ENCODE results near the gene EHMT1. TPM values are rescaled to one million over a fixed set of nuclear protein-coding genes. Genes with fewer than 3 reads are reported as not detected.
A peak's percentile ranks its signal among the peaks of the same experiment; 100 is the strongest.

EHMT1 gene
- polyA plus RNA-seq, 1 donor from 2014 or later, result 39.1 TPM

GRCh38 chr9:137639303-137640051 is 20.7 kb downstream of the EHMT1 start:
- no peaks in the 10 kb centered on the region for H3K9me3 Mint-ChIP-seq
- peaks cover 4% of the 10 kb centered on the region for H3K36me3 Mint-ChIP-seq
- H3K27me3 Mint-ChIP-seq, result no peaks in the 10 kb centered on the region
- peaks cover 29 to 35% (median 30%) of the 10 kb centered on the region in 3 donors for H3K4me1 Mint-ChIP-seq
- H3K27ac Mint-ChIP-seq, result peak overlapping the region; percentile 28 to 84 (median 69)
- peak overlapping the region; percentile 37 to 91 (median 58) for H3K4me3 Mint-ChIP-seq

DNA sequence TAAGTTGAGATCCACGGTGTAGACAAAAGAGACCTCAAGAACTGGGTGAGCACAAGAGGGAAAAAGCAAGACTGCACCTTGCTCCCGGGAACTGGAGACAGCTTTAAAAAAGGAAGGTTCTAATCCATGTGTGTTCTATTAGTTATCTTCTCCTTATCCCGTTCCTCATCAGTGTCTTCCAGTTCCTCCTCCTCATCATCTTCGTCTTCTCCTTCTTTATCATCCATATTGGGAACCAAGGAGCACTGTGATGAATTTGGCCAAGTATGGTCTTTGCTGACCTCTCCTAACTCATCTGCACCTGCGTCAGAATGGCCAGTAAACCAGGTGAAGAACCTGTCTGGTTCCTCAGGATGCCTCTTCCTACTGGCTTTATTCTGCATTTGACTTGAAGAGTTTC is 22.1 kb downstream of the EHMT1 start:
- peaks cover 4% of the 10 kb centered on the region for H3K36me3 Mint-ChIP-seq
- H3K9me3 Mint-ChIP-seq, result no peaks in the 10 kb centered on the region
- H3K27me3 Mint-ChIP-seq, result no peaks in the 10 kb centered on the region
- no peak overlapping the region for H3K4me3 Mint-ChIP-seq
- no peak overlapping the region for H3K27ac Mint-ChIP-seq
- H3K4me1 Mint-ChIP-seq, result peaks cover 28 to 37% (median 34%) of the 10 kb centered on the region in 3 donors

DNA sequence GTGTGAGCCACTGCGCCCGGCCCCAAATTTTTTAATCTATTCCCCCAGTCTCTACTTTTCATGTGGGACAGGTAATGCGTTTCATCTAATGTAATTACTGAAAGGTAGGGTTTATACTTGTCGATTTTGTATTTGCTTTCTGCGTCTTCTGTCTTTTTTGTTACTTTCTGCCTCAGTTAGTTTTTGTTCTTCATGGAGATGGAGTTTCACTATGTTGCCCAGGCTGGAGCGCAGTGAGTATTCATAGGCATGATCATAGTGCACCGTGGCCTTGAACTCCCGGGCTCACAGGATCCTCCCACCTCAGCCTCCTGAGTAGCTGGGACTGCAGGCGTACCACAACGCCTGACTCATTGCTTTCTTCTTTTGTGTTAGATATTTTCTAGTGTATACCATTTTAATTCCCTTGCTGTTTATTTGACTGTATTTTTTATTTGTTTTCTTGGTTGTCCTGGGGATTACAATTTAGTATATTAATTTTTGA is 23.4 kb downstream of the EHMT1 start:
- Mint-ChIP-seq H3K27me3 (no peaks in the 10 kb centered on the region), H3K27ac (peak overlapping the region in 1 of 3 donors; percentile 97), H3K9me3 (no peaks in the 10 kb centered on the region), H3K4me1 (peaks cover 27 to 35% (median 35%) of the 10 kb centered on the region in 3 donors), H3K4me3 (no peak overlapping the region), H3K36me3 (peaks cover 4% of the 10 kb centered on the region)

DNA sequence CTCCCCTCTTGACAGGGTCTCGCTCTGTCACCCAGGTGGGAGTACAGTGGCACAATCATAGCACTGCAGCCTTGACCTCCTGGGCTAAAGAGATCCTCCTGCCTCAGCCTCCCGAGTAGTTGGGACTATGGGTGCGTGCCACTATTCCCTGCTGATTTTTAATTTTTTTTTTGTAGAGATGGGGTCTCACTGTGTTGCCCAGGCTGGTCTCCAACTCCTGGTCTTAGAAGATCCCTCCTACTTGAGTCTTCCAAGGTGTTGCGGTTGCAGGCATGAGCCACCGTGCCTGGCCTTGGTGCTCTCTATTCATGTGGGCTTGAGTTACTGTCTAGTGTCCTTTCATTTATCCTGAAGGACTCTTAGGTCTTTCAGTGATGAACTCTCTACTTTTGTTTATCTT is 24.1 kb downstream of the EHMT1 start:
- Mint-ChIP-seq H3K27me3 (no peaks in the 10 kb centered on the region), H3K4me3 (no peak overlapping the region), H3K9me3 (no peaks in the 10 kb centered on the region), H3K27ac (no peak overlapping the region), H3K4me1 (peaks cover 29 to 42% (median 35%) of the 10 kb centered on the region in 3 donors), H3K36me3 (peaks cover 4% of the 10 kb centered on the region)

DNA sequence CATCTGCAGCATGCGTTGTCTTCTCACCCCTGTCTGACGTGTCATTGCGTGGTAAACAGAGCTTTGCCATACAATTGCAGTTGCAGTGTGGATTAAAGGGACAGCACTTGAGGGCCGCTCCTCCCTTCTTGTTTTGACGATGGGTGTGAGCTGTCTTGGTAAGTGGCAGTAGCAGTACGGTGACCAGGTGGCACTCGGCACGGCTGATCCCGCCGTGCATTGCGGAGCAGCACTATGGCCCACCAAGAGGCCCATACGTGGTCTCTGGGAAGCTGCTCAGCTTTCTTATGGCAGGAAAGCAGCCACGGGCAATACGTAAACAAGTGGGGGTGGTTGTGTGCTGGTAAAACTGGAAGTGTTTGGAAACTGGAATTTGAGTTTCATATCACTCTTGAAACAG is 25.1 kb downstream of the EHMT1 start:
- H3K36me3 Mint-ChIP-seq, result peaks cover 4% of the 10 kb centered on the region
- H3K27ac Mint-ChIP-seq, result peak overlapping the region in 1 of 3 donors; percentile 35
- no peak overlapping the region for H3K4me3 Mint-ChIP-seq
- no peaks in the 10 kb centered on the region for H3K27me3 Mint-ChIP-seq
- peaks cover 29 to 40% (median 33%) of the 10 kb centered on the region in 3 donors for H3K4me1 Mint-ChIP-seq
- H3K9me3 Mint-ChIP-seq, result no peaks in the 10 kb centered on the region

DNA sequence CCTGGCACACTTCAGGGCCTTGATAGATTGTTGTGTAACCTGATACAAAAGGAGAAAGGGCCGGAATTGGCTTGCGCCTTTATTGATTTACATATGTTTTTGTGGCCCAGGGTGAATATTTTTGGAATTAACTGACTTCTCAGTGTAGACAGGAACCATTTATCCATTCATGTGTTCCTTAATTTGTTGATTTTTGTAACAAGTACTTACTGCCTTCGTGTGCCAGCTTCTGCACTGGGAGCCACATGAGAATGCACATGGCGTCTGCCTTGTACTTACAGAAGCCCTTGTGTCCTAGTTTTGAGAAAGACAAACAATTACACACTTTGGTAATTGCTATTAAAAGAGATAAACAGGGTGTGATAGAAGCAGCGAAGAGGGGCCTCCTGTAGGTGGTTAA is 26.4 kb downstream of the EHMT1 start:
- Mint-ChIP-seq H3K4me1 (peaks cover 23 to 39% (median 33%) of the 10 kb centered on the region in 3 donors), H3K27me3 (no peaks in the 10 kb centered on the region), H3K36me3 (peaks cover 5% of the 10 kb centered on the region), H3K4me3 (no peak overlapping the region), H3K27ac (peak overlapping the region in 2 of 3 donors; percentile 47 to 48), H3K9me3 (no peaks in the 10 kb centered on the region)

- Mint-ChIP-seq H3K9me3 (no peaks in the 10 kb centered on the region), H3K27me3 (no peaks in the 10 kb centered on the region), H3K4me1 (peaks cover 23 to 39% (median 33%) of the 10 kb centered on the region in 3 donors), H3K36me3 (peaks cover 7% of the 10 kb centered on the region), H3K4me3 (no peak overlapping the region), H3K27ac (no peak overlapping the region)
These were observed 27.5 kb downstream of the EHMT1 start for GRCh38 chr9:137646341-137646740.

GRCh38 chr9:137647096-137647714 is 28.4 kb downstream of the EHMT1 start:
- Mint-ChIP-seq H3K4me1 (peaks cover 22 to 39% (median 29%) of the 10 kb centered on the region in 3 donors), H3K36me3 (peaks cover 6% of the 10 kb centered on the region), H3K4me3 (peak overlapping the region in 3 of 4 donors; percentile 18 to 65 (median 22)), H3K27me3 (no peaks in the 10 kb centered on the region), H3K9me3 (no peaks in the 10 kb centered on the region), H3K27ac (peak overlapping the region in 2 of 3 donors; percentile 2 to 88)

GRCh38 chr9:137648396-137648795 is 29.6 kb downstream of the EHMT1 start:
- Mint-ChIP-seq H3K4me3 (peak overlapping the region in 1 of 4 donors; percentile 27), H3K27ac (peak overlapping the region in 1 of 3 donors; percentile 88), H3K27me3 (no peaks in the 10 kb centered on the region), H3K36me3 (peaks cover 6% of the 10 kb centered on the region), H3K4me1 (peaks cover 17 to 39% (median 29%) of the 10 kb centered on the region in 3 donors), H3K9me3 (no peaks in the 10 kb centered on the region)

GRCh38 chr9:137649553-137649952 is 30.7 kb downstream of the EHMT1 start:
- Mint-ChIP-seq H3K27ac (no peak overlapping the region), H3K9me3 (no peaks in the 10 kb centered on the region), H3K4me3 (no peak overlapping the region), H3K36me3 (peaks cover 9% of the 10 kb centered on the region), H3K27me3 (no peaks in the 10 kb centered on the region), H3K4me1 (peaks cover 15 to 34% (median 24%) of the 10 kb centered on the region in 3 donors)

DNA sequence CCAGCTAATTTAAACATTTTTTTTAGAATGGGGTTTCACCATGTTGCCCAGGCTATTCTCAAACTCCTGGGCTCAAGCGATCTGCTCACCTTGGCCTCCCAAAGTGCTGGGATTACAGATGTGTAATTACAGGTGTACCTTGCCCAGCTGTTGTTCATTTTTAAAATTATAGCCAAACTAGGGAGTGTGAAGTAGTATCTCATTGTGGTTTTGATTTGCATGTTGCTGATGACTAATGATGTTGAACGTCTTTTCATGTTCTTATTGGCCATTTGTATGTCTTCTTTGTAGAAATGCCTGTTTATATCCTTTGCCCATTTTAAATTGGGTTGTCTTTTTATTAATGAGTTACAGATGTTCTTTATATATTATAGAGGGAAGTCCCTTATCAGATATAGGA is 31.5 kb downstream of the EHMT1 start:
- H3K36me3 Mint-ChIP-seq, result peaks cover 10% of the 10 kb centered on the region
- H3K4me3 Mint-ChIP-seq, result peak overlapping the region in 3 of 4 donors; percentile 38 to 55 (median 40)
- H3K4me1 Mint-ChIP-seq, result peaks cover 15 to 31% (median 24%) of the 10 kb centered on the region in 3 donors
- no peaks in the 10 kb centered on the region for H3K27me3 Mint-ChIP-seq
- no peaks in the 10 kb centered on the region for H3K9me3 Mint-ChIP-seq
- H3K27ac Mint-ChIP-seq, result peak overlapping the region in 2 of 3 donors; percentile 31 to 87

GRCh38 chr9:137650779-137651178 is 32.0 kb downstream of the EHMT1 start:
- Mint-ChIP-seq H3K36me3 (peaks cover 10% of the 10 kb centered on the region), H3K27me3 (no peaks in the 10 kb centered on the region), H3K9me3 (no peaks in the 10 kb centered on the region), H3K4me3 (peak overlapping the region in 2 of 4 donors; percentile 47 to 55), H3K27ac (peak overlapping the region in 1 of 3 donors; percentile 31), H3K4me1 (peaks cover 15 to 31% (median 24%) of the 10 kb centered on the region in 3 donors)

DNA sequence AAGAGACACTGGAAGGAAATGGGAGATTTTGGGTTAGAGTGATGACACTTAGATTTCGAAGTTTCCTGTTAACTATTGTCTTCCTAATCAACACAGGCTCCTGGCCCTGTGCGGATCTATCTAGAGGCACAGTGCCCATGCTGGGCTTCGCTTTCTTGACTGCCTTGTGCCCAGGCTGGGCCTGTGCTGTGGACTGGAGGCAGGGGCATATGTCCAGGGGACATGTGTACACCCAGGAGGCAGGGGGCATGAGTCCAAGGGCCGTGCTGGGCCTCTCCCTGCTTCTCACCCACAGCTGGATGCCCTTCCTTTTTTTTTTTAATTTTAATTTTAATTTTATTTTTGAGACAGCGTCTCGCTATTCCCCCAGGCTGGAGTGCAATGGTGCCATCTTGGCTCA is 37.6 kb downstream of the EHMT1 start:
- Mint-ChIP-seq H3K27me3 (no peaks in the 10 kb centered on the region), H3K9me3 (no peaks in the 10 kb centered on the region), H3K27ac (no peak overlapping the region), H3K36me3 (peaks cover 4% of the 10 kb centered on the region), H3K4me3 (no peak overlapping the region), H3K4me1 (peaks cover 21 to 23% (median 22%) of the 10 kb centered on the region in 3 donors)

- no peak overlapping the region for H3K27ac Mint-ChIP-seq
- H3K4me1 Mint-ChIP-seq, result peaks cover 19 to 23% (median 22%) of the 10 kb centered on the region in 3 donors
- H3K36me3 Mint-ChIP-seq, result peaks cover 3% of the 10 kb centered on the region
- no peaks in the 10 kb centered on the region for H3K9me3 Mint-ChIP-seq
- H3K4me3 Mint-ChIP-seq, result peak overlapping the region in 1 of 4 donors; percentile 19
- H3K27me3 Mint-ChIP-seq, result no peaks in the 10 kb centered on the region
These were observed 38.8 kb downstream of the EHMT1 start for GRCh38 chr9:137657606-137658005.

DNA sequence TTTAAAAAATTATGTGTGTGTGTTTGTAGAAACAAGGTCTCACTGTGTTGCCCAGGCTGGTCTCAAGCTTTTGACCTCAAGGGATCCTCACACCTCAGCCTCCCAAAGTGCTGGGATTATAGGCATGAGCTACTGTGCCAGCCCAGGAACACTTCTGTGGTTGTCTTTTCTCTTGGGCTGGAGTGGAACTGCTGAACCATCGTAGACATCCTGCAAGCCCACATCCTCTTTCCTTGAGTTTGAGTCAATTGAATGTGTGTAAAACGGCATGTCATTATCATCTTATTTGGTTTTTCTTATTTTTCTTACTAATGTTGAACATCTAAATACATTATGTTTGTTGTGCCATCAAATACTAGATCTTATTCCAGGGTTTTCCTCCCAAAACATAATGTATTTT is 40.0 kb downstream of the EHMT1 start:
- H3K4me3 Mint-ChIP-seq, result peak overlapping the region in 1 of 4 donors; percentile 15
- peaks cover 6% of the 10 kb centered on the region for H3K36me3 Mint-ChIP-seq
- H3K4me1 Mint-ChIP-seq, result peaks cover 23 to 26% (median 25%) of the 10 kb centered on the region in 3 donors
- no peaks in the 10 kb centered on the region for H3K27me3 Mint-ChIP-seq
- H3K9me3 Mint-ChIP-seq, result no peaks in the 10 kb centered on the region
- peak overlapping the region in 1 of 3 donors; percentile 47 for H3K27ac Mint-ChIP-seq
